ENCODE data around the gene CHRDL2. TPM values are rescaled to one million over a fixed set of nuclear protein-coding genes. Genes with fewer than 3 reads are reported as not detected.

CHRDL2 gene
- total and polyA plus RNA-seq, 2 donors (not counting 3 experiments of a cell fraction or from before 2014, with no cell fraction given): not detected

GRCh38 chr11:74685905-74686304 is 45.3 kb downstream of the CHRDL2 start:
- Histone ChIP-seq H3K4me1 (ENCODE audit: control insufficient read depth, extremely low read depth, insufficient read depth, low read length) (peaks cover 4% of the 10 kb centered on the region), H3K79me2 (ENCODE audit: control insufficient read depth, insufficient read depth, low read length) (no peaks in the 10 kb centered on the region), H2AFZ (ENCODE audit: low read depth, low read length) (no peak overlapping the region), H3K4me3 (replicated peaks in 1 of 3; ENCODE audit: insufficient read depth in 1 of 3, low read depth in 1 of 3, low read length in 3 of 3) (no peak overlapping the region), H3K27ac (ENCODE audit: insufficient read depth, low read depth, low read length) (no peak overlapping the region), H3K36me3 (ENCODE audit: control insufficient read depth in 2 of 2, extremely low read depth in 1 of 2, insufficient read depth in 2 of 2, low read length in 2 of 2) (no peaks in the 10 kb centered on the region), H3K9me1 (replicated peaks; ENCODE audit: control insufficient read depth, extremely low read depth, insufficient read depth, low read length) (no peaks in the 10 kb centered on the region), H3K4me2 (ENCODE audit: insufficient read depth, low read length) (no peak overlapping the region), H3K9ac (replicated peaks; ENCODE audit: extremely low read depth, insufficient read depth, low read length) (no peak overlapping the region), H3K9me3 (replicated peaks; ENCODE audit: control insufficient read depth, insufficient read depth, low read length) (no peaks in the 10 kb centered on the region), H3K27me3 (ENCODE audit: control insufficient read depth in 2 of 2, insufficient read depth in 2 of 2, low read length in 2 of 2) (no peaks in the 10 kb centered on the region), H4K20me1 (replicated peaks; ENCODE audit: control insufficient read depth, extremely low read depth, insufficient read depth, low read length) (no peaks in the 10 kb centered on the region)
- POLR2A ChIA-PET: no interaction called here
- intact Hi-C loops (cut with micrococcal nuclease) (no loop called here), dilution Hi-C loops (cut with MboI; ENCODE audit: extremely low pct_ligation_motif_present, low sequenced_read_pairs) (no loop called here)
- CTCF ChIA-PET: interaction anchor here (0.5 to 9.0 kb wide), 7 partner anchors 9 to 555 kb away, joined by 3 to 84 read pairs (median 3); partner anchors contain the start of gene TPBGL
- FAIRE-seq (no peak), DNase-seq (ENCODE audit: low read depth, low spot score) (no peak)
- TF ChIP-seq POLR2A (IDR thresholded peaks at IDR 0.05; ENCODE audit: low read depth, low read length): no peak
- TF ChIP-seq MYC (IDR thresholded peaks at IDR 0.05; ENCODE audit: low read depth, low read length): no peak
- no TSS peak for BruUV-seq (replicated peaks)

GRCh38 chr11:74685338-74685737 is 45.9 kb downstream of the CHRDL2 start:
- Histone ChIP-seq H3K79me2 (ENCODE audit: control insufficient read depth, insufficient read depth, low read length) (no peaks in the 10 kb centered on the region), H3K36me3 (ENCODE audit: control insufficient read depth in 2 of 2, extremely low read depth in 1 of 2, insufficient read depth in 2 of 2, low read length in 2 of 2) (no peaks in the 10 kb centered on the region), H3K4me3 (replicated peaks in 1 of 3; ENCODE audit: insufficient read depth in 1 of 3, low read depth in 1 of 3, low read length in 3 of 3) (no peak overlapping the region), H3K9me1 (replicated peaks; ENCODE audit: control insufficient read depth, extremely low read depth, insufficient read depth, low read length) (no peaks in the 10 kb centered on the region), H4K20me1 (replicated peaks; ENCODE audit: control insufficient read depth, extremely low read depth, insufficient read depth, low read length) (no peaks in the 10 kb centered on the region), H3K9me3 (replicated peaks; ENCODE audit: control insufficient read depth, insufficient read depth, low read length) (no peaks in the 10 kb centered on the region), H3K27ac (ENCODE audit: insufficient read depth, low read depth, low read length) (no peak overlapping the region), H2AFZ (ENCODE audit: low read depth, low read length) (no peak overlapping the region), H3K9ac (replicated peaks; ENCODE audit: extremely low read depth, insufficient read depth, low read length) (no peak overlapping the region), H3K4me2 (ENCODE audit: insufficient read depth, low read length) (no peak overlapping the region), H3K27me3 (ENCODE audit: control insufficient read depth in 2 of 2, insufficient read depth in 2 of 2, low read length in 2 of 2) (no peaks in the 10 kb centered on the region), H3K4me1 (ENCODE audit: control insufficient read depth, extremely low read depth, insufficient read depth, low read length) (peaks cover 4% of the 10 kb centered on the region)
- BruUV-seq (replicated peaks): no TSS peak
- FAIRE-seq: no peak
- no peak for DNase-seq (ENCODE audit: low read depth, low spot score)
- intact Hi-C loops (cut with micrococcal nuclease): no loop called here
- CTCF ChIA-PET: interaction anchor here (0.5 to 9.0 kb wide), 2 partner anchors 17 to 555 kb away, joined by 3 to 84 read pairs; partner anchors contain the start of gene TPBGL
- POLR2A ChIA-PET: no interaction called here
- dilution Hi-C loops (cut with MboI; ENCODE audit: extremely low pct_ligation_motif_present, low sequenced_read_pairs): no loop called here
- TF ChIP-seq MYC (IDR thresholded peaks at IDR 0.05; ENCODE audit: low read depth, low read length) (no peak), MAX (IDR thresholded peaks at IDR 0.05; ENCODE audit: insufficient read depth, insufficient read length) (no peak), POLR2AphosphoS5 (IDR thresholded peaks at IDR 0.05; ENCODE audit: insufficient read depth, low read depth, low read length) (no peak), POLR2A (IDR thresholded peaks at IDR 0.05; ENCODE audit: low read depth, low read length) (no peak)
